ENCODE results near the gene ETNK1. TPM values are rescaled to one million over a fixed set of nuclear protein-coding genes. Genes with fewer than 3 reads are reported as not detected.
"Not testable (repeated sequence)": the region's sequence is repeated elsewhere in the genome, so short reads cannot be mapped to it uniquely, and the experiment has no call there.

The ETNK1 gene
- total and polyA plus RNA-seq, 7 donors, result 18.6 to 49.5 (median 28.8) TPM

DNA sequence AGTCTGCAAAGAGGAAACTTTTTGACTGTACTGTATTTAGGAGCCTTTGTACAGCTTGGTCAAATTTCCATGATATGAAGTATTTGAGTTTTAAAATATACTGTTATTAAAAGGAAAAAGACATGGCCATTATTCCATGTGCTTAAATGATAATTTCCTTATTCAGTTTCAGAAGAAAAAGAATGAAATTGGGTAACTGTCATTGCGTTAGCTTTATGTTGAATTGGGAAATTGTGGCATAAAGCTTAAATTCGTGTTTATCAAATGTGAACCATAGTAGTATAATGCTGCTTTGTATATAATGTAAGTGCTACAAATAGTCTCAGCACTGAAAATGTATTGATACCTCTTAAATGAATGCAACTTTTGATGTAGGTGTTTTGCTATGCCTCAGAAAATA lies 64.9 kb downstream of the ETNK1 start:
- no peaks in the 10 kb centered on the region for H3K4me1 ChIP-seq
- WGBS, 2 donors, result 85 to 91% methylated on average over 2 of the region's 2 CpGs
- intact Hi-C loops (cut with DNase I), result no loop called here

DNA sequence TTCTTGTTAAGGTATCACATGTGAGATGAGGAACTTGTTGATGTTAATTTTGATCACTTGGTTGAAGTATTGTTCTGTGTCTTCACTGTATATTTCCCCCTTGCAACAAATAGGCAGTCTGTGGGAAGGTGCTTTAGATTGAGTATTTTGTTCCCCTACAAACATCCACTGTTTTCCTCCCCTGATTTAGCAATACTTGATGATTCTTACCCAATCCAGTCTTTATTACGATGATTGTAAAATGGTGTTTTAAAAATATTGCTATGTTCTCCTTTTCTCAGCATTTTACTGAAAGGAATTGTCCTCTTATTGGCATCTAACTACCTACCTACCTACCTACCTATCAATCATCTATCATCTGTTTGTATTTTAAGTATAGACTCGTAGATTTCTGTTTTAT lies 66.3 kb downstream of the ETNK1 start:
- Histone ChIP-seq H3K27me3 (no peaks in the 10 kb centered on the region), H3K27ac (no peak overlapping the region), H3K36me3 (no peaks in the 10 kb centered on the region), H3K4me1 (no peaks in the 10 kb centered on the region), H3K9me3 (peaks cover 0 to 3% (median 2%) of the 10 kb centered on the region in 4 donors), H3K4me3 (no peak overlapping the region)
- no peak for DNase-seq
- TF ChIP-seq CTCF (IDR thresholded peaks at IDR 0.05), result no peak
- no peak for TF ChIP-seq EP300 (IDR thresholded peaks at IDR 0.05)
- no peak for TF ChIP-seq POLR2A (IDR thresholded peaks at IDR 0.05)
- no peak for TF ChIP-seq POLR2AphosphoS5 (IDR thresholded peaks at IDR 0.05)
- intact Hi-C loops (cut with DNase I), result no loop called here
- WGBS, 2 donors, result 95% methylated on average over 2 of the region's 2 CpGs

More for the DNA sequence above, 64.9 kb downstream of the ETNK1 start:
- no peak for DNase-seq
- TF ChIP-seq POLR2AphosphoS5 (IDR thresholded peaks at IDR 0.05) (no peak), EP300 (IDR thresholded peaks at IDR 0.05) (no peak), CTCF (IDR thresholded peaks at IDR 0.05) (no peak)
- Histone ChIP-seq H3K27ac (no peak overlapping the region), H3K27me3 (no peaks in the 10 kb centered on the region), H3K9me3 (peaks cover 0 to 3% (median 2%) of the 10 kb centered on the region in 4 donors), H3K36me3 (no peaks in the 10 kb centered on the region), H3K4me3 (no peak overlapping the region)

GRCh38 chr12:22692467-22692866 lies 67.5 kb downstream of the ETNK1 start:
- intact Hi-C loops (cut with DNase I); H3K27me3 ChIP-seq; H3K4me1 ChIP-seq; H3K4me3 ChIP-seq; DNase-seq; H3K36me3 ChIP-seq; H3K27ac ChIP-seq; H3K9me3 ChIP-seq: not testable (repeated sequence)
- 77% methylated on average over 1 of the region's 1 CpG for WGBS, 2 donors

DNA sequence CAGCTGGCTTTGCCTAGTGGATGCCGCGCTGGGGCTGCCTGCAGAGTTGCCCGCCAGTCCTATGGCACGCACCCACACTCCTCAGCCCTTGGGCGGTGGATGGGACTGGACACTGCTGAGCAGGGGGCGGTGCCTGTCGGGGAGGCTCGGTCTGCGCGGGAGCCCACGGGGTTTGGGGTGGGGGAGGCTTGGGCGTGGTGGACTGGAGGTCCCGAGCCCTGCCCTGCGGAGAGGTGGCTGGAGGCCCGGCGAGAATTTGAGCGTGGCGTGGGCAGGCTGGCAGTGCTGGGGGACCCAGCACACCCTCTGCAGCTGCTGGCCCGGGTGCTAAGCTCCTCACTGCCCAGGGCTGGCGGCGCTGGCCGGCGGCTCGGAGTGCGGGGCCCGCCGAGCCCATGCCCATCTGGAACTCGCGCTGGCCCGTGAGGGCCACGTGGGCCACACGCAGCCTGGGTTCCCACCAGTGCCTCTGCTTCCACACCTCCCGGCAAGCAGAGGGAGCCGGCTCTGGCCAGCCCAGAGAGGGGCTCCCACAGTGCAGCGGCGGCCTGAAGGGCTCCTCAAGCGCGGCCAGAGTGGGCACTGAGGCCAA lies 68.1 kb downstream of the ETNK1 start:
- peak; percentile 60 for DNase-seq

GRCh38 chr12:22698576-22698975 lies 73.6 kb downstream of the ETNK1 start:
- TF ChIP-seq POLR2A (IDR thresholded peaks at IDR 0.05), result no peak
- no peak for TF ChIP-seq EP300 (IDR thresholded peaks at IDR 0.05)
- TF ChIP-seq POLR2AphosphoS5 (IDR thresholded peaks at IDR 0.05), result no peak
- no peak for TF ChIP-seq CTCF (IDR thresholded peaks at IDR 0.05)
- no peaks in the 10 kb centered on the region for H3K36me3 ChIP-seq
- H3K9me3 ChIP-seq, result no peaks in the 10 kb centered on the region
- no peaks in the 10 kb centered on the region for H3K27me3 ChIP-seq
- intact Hi-C loops (cut with DNase I), result no loop called here
- no peak overlapping the region for H3K27ac ChIP-seq
- H3K4me1 ChIP-seq, result no peaks in the 10 kb centered on the region
- H3K4me3 ChIP-seq, result no peak overlapping the region
- 91 to 94% methylated on average over 3 of the region's 3 CpGs for WGBS, 2 donors
- no peak for DNase-seq

More for the DNA sequence above, 68.1 kb downstream of the ETNK1 start:
- H3K4me3 ChIP-seq, result no peak overlapping the region
- H3K27ac ChIP-seq, result no peak overlapping the region
- 93 to 95% methylated on average over 38 of the region's 38 CpGs for WGBS, 2 donors
- no peaks in the 10 kb centered on the region for H3K27me3 ChIP-seq
- no peaks in the 10 kb centered on the region for H3K36me3 ChIP-seq
- H3K9me3 ChIP-seq, result peaks cover 0 to 3% (median 2%) of the 10 kb centered on the region in 4 donors
- no peaks in the 10 kb centered on the region for H3K4me1 ChIP-seq
- intact Hi-C loops (cut with DNase I), result no loop called here
- TF ChIP-seq CTCF (IDR thresholded peaks at IDR 0.05), result no peak
- TF ChIP-seq POLR2A (IDR thresholded peaks at IDR 0.05), result no peak
- no peak for TF ChIP-seq EP300 (IDR thresholded peaks at IDR 0.05)
- TF ChIP-seq POLR2AphosphoS5 (IDR thresholded peaks at IDR 0.05), result no peak

DNA sequence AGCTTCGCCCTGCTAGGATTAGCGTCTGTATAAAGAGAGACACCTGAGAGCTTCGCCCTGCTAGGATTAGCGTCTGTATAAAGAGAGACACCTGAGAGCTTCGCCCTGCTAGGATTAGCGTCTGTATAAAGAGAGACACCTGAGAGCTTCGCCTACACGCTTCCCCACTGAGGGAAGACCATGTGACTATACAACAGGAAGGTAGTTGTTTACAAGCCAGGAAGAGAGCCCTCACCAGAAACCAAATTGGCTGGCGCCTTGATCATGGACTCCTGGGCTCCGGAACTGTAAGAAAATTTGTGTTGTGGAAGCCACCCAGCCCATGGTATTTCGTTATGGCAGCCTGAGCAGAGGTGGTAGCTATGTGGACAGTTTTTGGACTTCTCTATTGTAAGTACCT lies 74.7 kb downstream of the ETNK1 start:
- intact Hi-C loops (cut with DNase I), result loop anchor here (10.0 kb wide), 1 partner anchor 155 kb away; no protein-coding TSS in a partner anchor
- not testable (repeated sequence) for H3K36me3 ChIP-seq, H3K27ac ChIP-seq, H3K27me3 ChIP-seq, H3K4me3 ChIP-seq, H3K9me3 ChIP-seq, H3K4me1 ChIP-seq, DNase-seq
- WGBS, 2 donors, result 91 to 92% methylated on average over 10 of the region's 11 CpGs

Data from sigmoid colon (tissue), 7 donors.